Right lobe of liver (tissue), 4 donors: ENCODE results near the gene CALHM2.

ENCODE experiments used
- POLR2A ChIP-seq: fragments of 450-650 bp; IDR thresholded peaks from one replicate; pipeline ENCODE4 v1.6.1; 2017; ENCODE audit warnings: antibody characterized with exemption, mild to moderate bottlenecking
- TF ChIP-seq, protein P1 (sequence below), 4 donors: fragments of 200-600 bp in 3 of 4; fragments of 450-650 bp in 1 of 4; IDR thresholded peaks; one replicate each; pipeline versions ENCODE4 v1.5.1 to v1.8.0; 2016 to 2022; ENCODE audit warnings: antibody characterized with exemption in 4 of 4, mild to moderate bottlenecking in 2 of 4
- donor health status: DM: no; HTN: no; CAD: no.
- donor health status: DM: no; HTN: no; CAD: no.
- donor health status: DM: no; HTN: yes; CAD: no.

DNA sequence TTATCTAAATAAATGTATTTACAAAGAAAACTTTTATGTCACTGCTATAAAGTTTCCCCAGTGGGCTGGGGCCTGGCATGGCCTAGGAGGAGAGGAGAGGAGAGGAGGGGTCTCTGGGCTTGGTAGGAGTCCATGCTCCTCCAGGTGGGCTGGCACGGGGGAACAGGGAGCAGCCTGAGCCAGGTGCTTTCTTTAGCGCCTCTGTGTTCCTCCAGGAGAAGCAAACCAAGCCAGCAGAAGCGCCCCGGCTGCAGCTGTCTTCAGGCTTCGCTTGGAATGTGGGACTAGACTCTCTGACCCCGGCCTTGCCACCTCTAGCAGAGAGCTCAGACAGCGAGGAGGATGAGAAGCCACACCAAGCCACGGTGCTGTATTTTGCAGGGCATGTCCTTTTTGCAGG is 10.6 kb downstream of the CALHM2 start:
- TF ChIP-seq, protein P1, sequence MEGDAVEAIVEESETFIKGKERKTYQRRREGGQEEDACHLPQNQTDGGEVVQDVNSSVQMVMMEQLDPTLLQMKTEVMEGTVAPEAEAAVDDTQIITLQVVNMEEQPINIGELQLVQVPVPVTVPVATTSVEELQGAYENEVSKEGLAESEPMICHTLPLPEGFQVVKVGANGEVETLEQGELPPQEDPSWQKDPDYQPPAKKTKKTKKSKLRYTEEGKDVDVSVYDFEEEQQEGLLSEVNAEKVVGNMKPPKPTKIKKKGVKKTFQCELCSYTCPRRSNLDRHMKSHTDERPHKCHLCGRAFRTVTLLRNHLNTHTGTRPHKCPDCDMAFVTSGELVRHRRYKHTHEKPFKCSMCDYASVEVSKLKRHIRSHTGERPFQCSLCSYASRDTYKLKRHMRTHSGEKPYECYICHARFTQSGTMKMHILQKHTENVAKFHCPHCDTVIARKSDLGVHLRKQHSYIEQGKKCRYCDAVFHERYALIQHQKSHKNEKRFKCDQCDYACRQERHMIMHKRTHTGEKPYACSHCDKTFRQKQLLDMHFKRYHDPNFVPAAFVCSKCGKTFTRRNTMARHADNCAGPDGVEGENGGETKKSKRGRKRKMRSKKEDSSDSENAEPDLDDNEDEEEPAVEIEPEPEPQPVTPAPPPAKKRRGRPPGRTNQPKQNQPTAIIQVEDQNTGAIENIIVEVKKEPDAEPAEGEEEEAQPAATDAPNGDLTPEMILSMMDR (IDR thresholded peaks at IDR 0.05), result no peak
- no peak for TF ChIP-seq POLR2A
